GM18867 (cell line): ENCODE data around the gene CEL.
"Not testable (repeated sequence)": the region's sequence is repeated elsewhere in the genome, so short reads cannot be mapped to it uniquely, and the experiment has no call there.

ENCODE experiments used
- ATAC-seq: cut with Tn5 transposase; IDR thresholded peaks from one replicate; pipeline ENCODE4 v1.9.1; 2021; ENCODE audit warnings: mild to moderate bottlenecking, moderate library complexity; ENCODE audit not compliant: unreplicated experiment

The CEL gene

GRCh38 chr9:133061764-133062145 lies at the start of gene CEL:
TSS of gene CEL (plus strand) at chr9:133061981. CDS start at chr9:133062003, 22 bp downstream.
- not testable (repeated sequence) for ATAC-seq

DNA sequence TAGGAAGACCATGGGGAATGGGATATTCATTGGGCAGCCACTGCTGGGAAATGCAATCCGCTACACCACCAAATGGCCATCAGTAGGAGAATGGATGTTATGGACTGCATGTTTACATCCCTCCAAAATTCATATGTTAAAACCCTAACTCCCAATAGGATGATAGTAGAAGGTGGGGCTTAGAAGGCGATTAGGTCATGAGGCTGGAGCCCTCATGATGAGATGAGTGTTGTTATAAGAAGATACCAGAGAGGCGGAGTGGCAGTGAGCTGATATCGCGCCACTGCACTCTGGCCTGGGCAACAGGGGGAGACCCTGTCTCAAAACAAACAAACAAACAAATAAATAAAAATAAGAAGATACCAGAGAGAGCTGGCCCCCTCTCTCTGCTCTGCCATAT lies 47.1 kb upstream of the CEL start:
- ATAC-seq = no peak

- no peak for ATAC-seq
Measured at GRCh38 chr9:133023117-133023890, 38.5 kb upstream of the CEL start.

DNA sequence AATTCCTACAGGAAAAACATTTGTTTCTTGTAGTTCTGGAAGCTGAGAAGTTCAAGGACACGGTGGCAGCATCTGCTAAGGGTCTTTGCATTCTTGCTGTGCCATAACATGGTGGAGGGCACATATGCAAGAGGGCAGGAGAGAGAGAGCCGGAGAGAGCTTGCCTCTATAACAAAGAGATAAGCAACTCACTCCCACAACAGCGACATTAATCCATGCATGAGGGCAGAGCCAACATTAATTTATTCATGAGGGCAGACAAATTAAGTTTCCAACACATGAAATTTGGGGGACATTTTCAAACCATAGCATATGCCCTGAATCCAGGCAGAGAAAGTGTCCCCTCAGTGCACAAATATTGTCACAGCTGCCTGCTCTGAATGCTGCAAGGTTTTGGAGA lies 35.4 kb upstream of the CEL start:
- no peak for ATAC-seq

GRCh38 chr9:133027134-133027533 lies 34.6 kb upstream of the CEL start:
- ATAC-seq = no peak

DNA sequence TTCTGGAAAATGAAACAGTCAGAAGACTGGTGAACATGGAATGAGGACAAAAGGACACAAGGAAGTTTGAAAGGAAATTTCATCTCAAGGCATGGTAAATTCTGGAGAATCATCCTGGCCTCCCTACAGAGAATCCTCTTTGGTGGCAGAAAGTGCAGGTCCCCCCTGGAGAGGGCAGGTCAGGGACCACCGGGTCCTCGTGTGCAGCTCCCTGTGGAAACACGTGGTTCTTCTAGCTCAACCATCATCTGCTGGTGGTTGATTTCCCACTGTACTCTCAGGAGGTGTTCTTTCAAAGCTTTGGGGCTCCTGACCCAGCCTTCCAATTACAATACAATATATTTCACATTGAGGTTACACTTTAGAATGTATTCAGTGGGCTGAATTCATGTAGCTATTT lies 33.6 kb upstream of the CEL start:
- no peak for ATAC-seq

- ATAC-seq = no peak
Measured at GRCh38 chr9:133029994-133030316, 31.8 kb upstream of the CEL start.

GRCh38 chr9:133030317-133031129 lies 31.3 kb upstream of the CEL start, which contains the start of gene GTF3C5:
TSS of gene GTF3C5 (plus strand) at chr9:133030997. CDS start at chr9:133031012, 15 bp downstream.
- peak; percentile 94 for ATAC-seq

DNA sequence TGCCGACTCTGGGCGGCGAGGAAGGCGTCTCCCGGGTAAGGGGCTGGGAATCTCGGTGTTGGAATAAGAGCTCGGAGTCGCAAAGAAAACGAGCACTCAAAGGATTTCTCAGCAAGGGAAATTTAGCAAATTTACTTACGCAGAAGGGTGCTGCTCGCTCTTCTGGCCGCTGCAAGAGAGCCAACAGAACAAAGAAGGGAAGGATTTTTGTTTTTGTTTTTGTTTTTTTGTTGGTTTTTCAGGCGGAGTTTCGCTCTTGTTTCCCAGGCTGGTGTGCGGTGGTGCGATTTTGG lies 30.7 kb upstream of the CEL start:
- ATAC-seq = no peak

DNA sequence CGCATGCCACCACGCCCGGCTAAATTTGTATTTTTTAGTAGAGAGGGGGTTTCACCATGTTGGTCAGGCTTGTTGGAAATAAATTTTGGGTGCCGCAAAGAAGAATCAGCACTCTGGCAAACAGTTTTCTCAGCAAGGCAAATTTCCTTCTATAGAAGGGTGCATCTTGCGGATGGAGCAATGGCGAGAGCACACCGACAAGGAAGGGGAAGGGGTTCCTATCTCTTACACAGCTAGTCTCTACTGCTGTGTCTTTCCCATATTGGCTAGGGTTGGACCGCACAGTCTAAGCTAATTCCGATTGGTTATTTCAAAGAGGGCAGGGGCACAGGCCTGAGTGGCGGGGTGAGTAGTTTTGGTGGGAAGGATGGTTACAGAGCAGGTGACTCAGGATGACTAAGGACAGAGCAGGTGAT lies 30.3 kb upstream of the CEL start:
- no peak for ATAC-seq

- ATAC-seq = no peak
Measured at GRCh38 chr9:133032171-133032570, 29.6 kb upstream of the CEL start.

- ATAC-seq = no peak
Measured at GRCh38 chr9:133035669-133036068, 26.1 kb upstream of the CEL start.

DNA sequence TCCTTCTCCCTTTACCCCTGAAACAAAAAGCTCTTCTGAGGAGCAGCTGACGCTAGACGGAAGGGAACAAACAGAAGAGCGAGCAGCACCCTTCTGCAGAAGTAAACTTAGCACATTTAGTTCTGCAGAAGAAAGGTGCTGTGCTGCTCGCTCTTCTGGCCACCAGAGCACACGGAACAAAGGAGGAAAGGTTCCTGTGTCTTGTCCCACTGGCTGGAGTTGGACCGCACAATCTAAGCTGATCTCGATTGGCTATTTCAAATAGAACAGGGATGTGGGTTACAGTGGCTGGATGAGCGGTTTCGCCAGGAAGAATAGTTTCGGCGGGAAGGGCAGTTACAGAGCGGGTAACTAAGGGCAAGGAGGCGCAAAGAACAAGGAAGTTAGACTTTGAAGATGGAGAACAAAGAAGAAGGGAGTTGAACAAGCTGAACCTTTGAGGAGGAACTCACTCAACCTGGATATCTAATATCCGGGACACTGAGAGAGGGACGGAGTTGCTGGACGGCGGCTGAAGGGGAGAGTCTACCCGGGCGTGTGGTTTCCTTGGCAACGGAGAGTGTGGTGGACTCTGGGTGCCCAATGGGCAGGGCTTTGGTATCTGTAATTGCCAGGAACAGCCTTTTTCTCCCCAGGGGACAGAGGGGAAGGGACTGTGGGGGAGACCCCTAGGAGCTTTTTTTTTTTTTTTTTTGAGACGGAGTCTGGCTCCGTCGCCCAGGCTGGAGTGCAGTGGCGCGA lies 23.8 kb upstream of the CEL start:
- no peak for ATAC-seq

GRCh38 chr9:133040892-133041479 lies 20.8 kb upstream of the CEL start:
- ATAC-seq = not testable (repeated sequence)

DNA sequence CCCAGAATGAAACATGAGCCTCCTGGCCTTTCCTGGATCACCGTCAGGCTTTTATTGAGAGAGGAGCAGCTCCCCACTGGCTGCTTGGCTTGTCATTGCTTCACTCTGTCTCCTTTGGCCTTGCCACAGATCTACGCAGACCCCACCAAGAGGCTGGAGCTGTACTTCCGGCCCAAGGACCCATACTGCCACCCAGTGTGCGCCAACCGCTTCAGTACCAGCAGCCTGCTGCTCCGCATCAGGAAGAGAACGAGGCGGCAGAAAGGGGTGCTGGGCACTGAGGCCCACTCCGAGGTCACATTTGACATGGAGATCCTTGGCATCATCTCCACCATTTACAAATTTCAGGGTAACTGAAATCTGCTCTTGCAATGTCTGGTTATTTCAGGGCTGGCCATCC lies 19.8 kb upstream of the CEL start:
- ATAC-seq = no peak

DNA sequence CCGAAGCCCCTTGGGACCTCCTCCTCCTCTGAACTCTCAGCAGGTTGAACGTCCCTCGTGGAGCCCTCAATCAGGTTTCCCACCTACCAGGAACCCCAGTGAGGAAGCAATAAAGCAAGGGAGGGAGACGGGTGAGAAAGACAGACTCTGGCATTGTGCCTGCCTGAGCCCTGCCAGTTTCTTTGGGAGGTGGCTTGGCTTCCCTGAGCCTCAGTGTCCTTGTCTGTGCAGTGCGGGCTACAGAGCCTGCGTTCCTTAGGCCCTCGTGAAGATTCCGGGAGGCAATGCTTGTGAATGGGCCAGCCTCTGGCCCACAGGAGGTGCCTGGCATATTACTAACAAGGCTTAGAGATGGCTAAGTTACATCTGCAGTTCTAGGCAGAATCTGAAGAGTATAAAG lies 19.1 kb upstream of the CEL start:
- no peak for ATAC-seq

DNA sequence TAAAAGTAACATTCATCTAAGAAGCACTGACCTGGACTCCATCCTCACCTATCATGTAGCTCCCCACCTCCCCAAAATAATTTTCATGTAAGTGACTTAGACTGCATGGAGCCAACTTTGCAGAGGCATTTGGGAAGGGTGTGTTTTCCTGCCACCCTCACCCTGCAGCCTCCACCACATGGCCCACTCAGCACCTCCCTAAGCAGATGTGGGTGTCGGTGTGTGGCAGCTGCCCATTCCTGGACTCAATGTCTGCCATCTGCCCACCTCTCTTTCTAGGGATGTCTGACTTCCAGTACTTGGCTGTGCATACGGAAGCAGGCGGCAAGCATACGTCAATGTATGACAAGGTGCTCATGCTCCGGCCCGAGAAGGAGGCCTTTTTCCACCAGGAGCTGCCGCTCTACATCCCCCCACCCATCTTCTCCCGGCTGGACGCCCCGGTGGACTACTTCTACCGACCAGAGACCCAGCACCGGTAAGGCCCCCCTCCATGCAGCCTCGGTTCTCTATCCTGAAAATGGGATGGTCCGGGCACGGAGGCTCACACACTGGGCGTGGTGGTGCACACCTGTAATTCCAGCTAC lies 18.2 kb upstream of the CEL start:
- no peak for ATAC-seq

- ATAC-seq = no peak
Measured at GRCh38 chr9:133044125-133044524, 17.7 kb upstream of the CEL start.

DNA sequence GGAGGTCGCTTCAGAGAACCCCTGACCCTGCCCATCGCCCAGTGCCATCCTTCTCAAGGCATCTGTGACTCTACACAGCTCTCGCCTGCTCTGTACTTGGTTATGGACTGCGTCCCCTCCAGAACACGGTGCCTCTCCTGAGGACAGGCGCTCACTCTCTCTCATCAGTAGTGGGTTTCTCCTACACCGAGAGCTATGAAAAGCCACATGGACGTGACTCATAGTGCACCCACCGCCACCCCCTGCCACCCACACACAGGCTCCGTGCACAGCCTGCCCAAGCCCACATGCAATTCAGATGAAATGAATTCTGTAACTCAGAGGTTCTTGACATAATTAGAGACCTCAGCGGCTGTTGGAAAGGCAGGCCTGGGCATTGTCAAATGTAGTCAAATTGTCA lies 17.1 kb upstream of the CEL start:
- ATAC-seq = no peak

DNA sequence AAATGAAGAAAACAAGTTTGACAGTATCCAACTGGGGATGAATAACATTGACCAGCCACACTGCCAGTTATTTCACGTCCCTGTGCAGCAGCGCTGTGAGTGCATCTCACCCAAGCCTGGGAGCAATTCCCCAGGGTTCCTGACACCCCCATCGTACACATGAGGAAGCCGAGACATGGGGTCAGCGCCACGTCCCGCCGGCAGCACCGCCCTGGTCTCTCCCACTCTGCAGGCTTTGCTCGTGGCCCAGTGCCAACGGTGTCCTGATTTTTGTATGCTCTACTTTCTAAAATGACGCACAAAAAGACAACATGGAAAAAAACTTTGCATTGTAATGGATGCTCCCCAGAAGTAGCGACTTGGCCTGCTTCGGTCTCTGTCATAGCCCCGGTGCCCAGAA lies 16.6 kb upstream of the CEL start:
- ATAC-seq = no peak
